Spleen (tissue), 7 donors: ENCODE measurements around the gene FAM151A.

Source experiments
- POLR2A ChIP-seq, 3 donors: fragments of 450-650 bp; IDR thresholded peaks; one replicate each; pipeline ENCODE4 v1.5.1; 2017; ENCODE audit warnings: antibody characterized with exemption in 3 of 3, mild to moderate bottlenecking in 1 of 3
- TF ChIP-seq, protein P1 (sequence below), 11 experiments: fragments of 200-600 bp in 7 of 11; fragments of 450-650 bp in 4 of 11; sonication (generic) in 4 of 11; IDR thresholded peaks in 8 of 11; conservative IDR thresholded peaks in 3 of 11; 1 replicate in 7 of 11; 2 replicates in 4 of 11; pipeline versions ENCODE4 v1.4.0 to v1.8.0; 2016 to 2021; ENCODE audit warnings: antibody characterized with exemption in 11 of 11, inconsistent platforms in 4 of 11, mild to moderate bottlenecking in 1 of 11
- donor health status: DM: no; HTN: no; CAD: no; lungs with moderate emphysema.
- donor health status: DM: no; HTN: no; CAD: no.
- donor health status: DM: no; HTN: no; CAD: no.

DNA sequence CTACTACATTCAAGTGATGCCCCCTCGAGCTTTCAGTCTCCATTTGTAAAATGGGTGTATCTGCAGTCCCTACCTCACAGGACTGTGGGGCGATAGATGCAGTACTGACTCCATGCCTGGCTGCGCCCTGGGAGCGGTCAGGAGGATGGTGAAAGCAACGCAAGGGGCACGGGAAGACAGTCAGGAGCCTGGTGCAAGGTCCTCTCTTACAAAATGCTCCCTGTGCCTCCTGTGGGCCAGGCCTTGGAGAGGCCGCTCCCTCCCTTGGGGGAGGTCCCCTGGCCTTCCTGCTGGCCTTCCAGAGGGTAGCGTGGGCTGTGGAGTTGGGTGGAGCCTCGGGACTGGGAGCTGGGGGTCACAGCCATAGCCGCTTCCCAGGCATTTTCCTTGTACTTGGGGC is 21.6 kb downstream of the FAM151A start:
- TF ChIP-seq, protein P1, sequence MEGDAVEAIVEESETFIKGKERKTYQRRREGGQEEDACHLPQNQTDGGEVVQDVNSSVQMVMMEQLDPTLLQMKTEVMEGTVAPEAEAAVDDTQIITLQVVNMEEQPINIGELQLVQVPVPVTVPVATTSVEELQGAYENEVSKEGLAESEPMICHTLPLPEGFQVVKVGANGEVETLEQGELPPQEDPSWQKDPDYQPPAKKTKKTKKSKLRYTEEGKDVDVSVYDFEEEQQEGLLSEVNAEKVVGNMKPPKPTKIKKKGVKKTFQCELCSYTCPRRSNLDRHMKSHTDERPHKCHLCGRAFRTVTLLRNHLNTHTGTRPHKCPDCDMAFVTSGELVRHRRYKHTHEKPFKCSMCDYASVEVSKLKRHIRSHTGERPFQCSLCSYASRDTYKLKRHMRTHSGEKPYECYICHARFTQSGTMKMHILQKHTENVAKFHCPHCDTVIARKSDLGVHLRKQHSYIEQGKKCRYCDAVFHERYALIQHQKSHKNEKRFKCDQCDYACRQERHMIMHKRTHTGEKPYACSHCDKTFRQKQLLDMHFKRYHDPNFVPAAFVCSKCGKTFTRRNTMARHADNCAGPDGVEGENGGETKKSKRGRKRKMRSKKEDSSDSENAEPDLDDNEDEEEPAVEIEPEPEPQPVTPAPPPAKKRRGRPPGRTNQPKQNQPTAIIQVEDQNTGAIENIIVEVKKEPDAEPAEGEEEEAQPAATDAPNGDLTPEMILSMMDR (IDR thresholded peaks at IDR 0.05 in 8 of 11, conservative IDR thresholded peaks at IDR 0.05 in 3 of 11): no peak
- TF ChIP-seq POLR2A (IDR thresholded peaks at IDR 0.05): no peak
